SK-MEL-5 (cell line): Measurements from ENCODE around the gene MYO1E. TPM values are rescaled to one million over a fixed set of nuclear protein-coding genes. Genes with fewer than 3 reads are reported as not detected.
A peak's percentile ranks its signal among the peaks of the same experiment; 100 is the strongest.

Source experiments
- DNase-seq: peaks from one replicate; pipeline ENCODE4 v3.0.0-alpha.2; 2016; ENCODE audit warnings: low read depth, low spot score
- in situ Hi-C: cut with HindIII; loops from 2 replicates; pipeline ENCODE4 v1.10.0; 2016; ENCODE audit warnings: low sequenced_read_pairs, high pct_unique_total_duplicates, low pct_unique_long_range_greater_than_20kb
- total RNA-seq: library from RNA; depleted of rRNA; stranded (reverse); fragments of >200 nt; shearing (Covaris generic); gene quantifications from 2 replicates; pipeline ENCODE4 v1.2.3, GENCODE V29; 2014

Gene MYO1E
- total RNA-seq, 1 experiment from 2014 or later = 68.7 TPM

GRCh38 chr15:59203657-59204056, 169.0 kb downstream of the MYO1E start:
- no peak for DNase-seq
- in situ Hi-C loops = no loop called here

GRCh38 chr15:59203008-59203407, 169.7 kb downstream of the MYO1E start:
- in situ Hi-C loops = no loop called here
- DNase-seq = no peak

GRCh38 chr15:59200560-59200959, 172.1 kb downstream of the MYO1E start:
- in situ Hi-C loops = no loop called here
- no peak for DNase-seq

- in situ Hi-C loops = no loop called here
These were observed 172.8 kb downstream of the MYO1E start for GRCh38 chr15:59199626-59200465.

GRCh38 chr15:59197454-59197853, 175.2 kb downstream of the MYO1E start:
- no peak for DNase-seq
- in situ Hi-C loops = no loop called here

More at GRCh38 chr15:59199626-59200465, 172.8 kb downstream of the MYO1E start:
- peak; percentile 88 for DNase-seq

- in situ Hi-C loops = no loop called here
- no peak for DNase-seq
These were observed 176.3 kb downstream of the MYO1E start for GRCh38 chr15:59196416-59196815.

- in situ Hi-C loops = no loop called here
- no peak for DNase-seq
These were observed 177.9 kb downstream of the MYO1E start for GRCh38 chr15:59194639-59195325.

- in situ Hi-C loops = no loop called here
- DNase-seq = no peak
These were observed 180.8 kb downstream of the MYO1E start for GRCh38 chr15:59191855-59192237.

GRCh38 chr15:59190291-59190690, 182.4 kb downstream of the MYO1E start:
- DNase-seq = no peak
- in situ Hi-C loops = no loop called here

- no peak for DNase-seq
- in situ Hi-C loops = no loop called here
These were observed 183.4 kb downstream of the MYO1E start for GRCh38 chr15:59189241-59189640.

GRCh38 chr15:59186501-59186900, 186.2 kb downstream of the MYO1E start:
- in situ Hi-C loops = no loop called here
- no peak for DNase-seq

GRCh38 chr15:59185725-59186124, 186.9 kb downstream of the MYO1E start:
- in situ Hi-C loops = no loop called here
- DNase-seq = peak; percentile 14

GRCh38 chr15:59180945-59181600, 191.6 kb downstream of the MYO1E start:
- in situ Hi-C loops = no loop called here
- no peak for DNase-seq

- in situ Hi-C loops = no loop called here
These were observed 193.0 kb downstream of the MYO1E start for GRCh38 chr15:59179717-59180116.

GRCh38 chr15:59178151-59178695, 194.4 kb downstream of the MYO1E start:
- in situ Hi-C loops = no loop called here
- DNase-seq = no peak

More at GRCh38 chr15:59179717-59180116, 193.0 kb downstream of the MYO1E start:
- DNase-seq = no peak

- in situ Hi-C loops = no loop called here
- DNase-seq = no peak
These were observed 195.4 kb downstream of the MYO1E start for GRCh38 chr15:59177317-59177660.

GRCh38 chr15:59176653-59177316, 195.9 kb downstream of the MYO1E start:
- in situ Hi-C loops = no loop called here

More at GRCh38 chr15:59176653-59177316, 195.9 kb downstream of the MYO1E start:
- DNase-seq = no peak
